Measurements from ENCODE around the gene TMEM30A.

DNA sequence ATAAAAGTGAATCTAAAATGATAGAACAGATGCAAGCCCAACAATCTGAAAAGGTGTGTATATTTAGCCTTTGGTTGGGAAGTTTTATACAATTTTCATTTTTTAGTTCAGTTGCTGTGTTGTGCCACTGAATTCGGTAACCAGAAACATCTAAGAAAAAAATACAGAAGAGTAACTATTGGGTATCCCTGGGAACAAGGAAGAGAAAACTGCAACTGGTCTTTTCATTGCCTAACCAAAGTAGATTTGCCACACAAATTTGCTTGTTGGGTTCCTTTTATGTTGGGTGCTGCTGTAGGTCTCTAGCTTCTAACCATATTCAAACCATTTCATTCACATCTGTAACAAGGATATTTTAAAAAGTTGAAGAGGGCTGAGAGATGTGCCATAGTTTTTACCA is 2.8 kb upstream of the TMEM30A start:
- TF ChIP-seq POLR2A (IDR thresholded peaks at IDR 0.05): no peak
- TF ChIP-seq, protein P1, sequence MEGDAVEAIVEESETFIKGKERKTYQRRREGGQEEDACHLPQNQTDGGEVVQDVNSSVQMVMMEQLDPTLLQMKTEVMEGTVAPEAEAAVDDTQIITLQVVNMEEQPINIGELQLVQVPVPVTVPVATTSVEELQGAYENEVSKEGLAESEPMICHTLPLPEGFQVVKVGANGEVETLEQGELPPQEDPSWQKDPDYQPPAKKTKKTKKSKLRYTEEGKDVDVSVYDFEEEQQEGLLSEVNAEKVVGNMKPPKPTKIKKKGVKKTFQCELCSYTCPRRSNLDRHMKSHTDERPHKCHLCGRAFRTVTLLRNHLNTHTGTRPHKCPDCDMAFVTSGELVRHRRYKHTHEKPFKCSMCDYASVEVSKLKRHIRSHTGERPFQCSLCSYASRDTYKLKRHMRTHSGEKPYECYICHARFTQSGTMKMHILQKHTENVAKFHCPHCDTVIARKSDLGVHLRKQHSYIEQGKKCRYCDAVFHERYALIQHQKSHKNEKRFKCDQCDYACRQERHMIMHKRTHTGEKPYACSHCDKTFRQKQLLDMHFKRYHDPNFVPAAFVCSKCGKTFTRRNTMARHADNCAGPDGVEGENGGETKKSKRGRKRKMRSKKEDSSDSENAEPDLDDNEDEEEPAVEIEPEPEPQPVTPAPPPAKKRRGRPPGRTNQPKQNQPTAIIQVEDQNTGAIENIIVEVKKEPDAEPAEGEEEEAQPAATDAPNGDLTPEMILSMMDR (IDR thresholded peaks at IDR 0.05): no peak

Data from heart left ventricle (tissue), 13 donors.